Duodenal mucosa (tissue), 2 donors: ENCODE results near the gene NAGA.
"Not testable (repeated sequence)": the region's sequence is repeated elsewhere in the genome, so short reads cannot be mapped to it uniquely, and the experiment has no call there.

Experiments
- H3K27ac ChIP-seq: one replicate; pipeline ENCODE4 v1.7.0; 2013; ENCODE audit warnings: low read depth, low read length
- H3K27me3 ChIP-seq, 2 donors: one replicate each; pipeline ENCODE4 v1.7.0; 2013; ENCODE audit warnings: low read length in 2 of 2, control low read depth in 1 of 2; ENCODE audit not compliant: insufficient read depth in 2 of 2, control insufficient read depth in 1 of 2
- H3K36me3 ChIP-seq, 2 donors: one replicate each; pipeline ENCODE4 v1.7.0; 2013; ENCODE audit warnings: low read length in 2 of 2, control low read depth in 1 of 2; ENCODE audit not compliant: insufficient read depth in 2 of 2, control insufficient read depth in 1 of 2
- H3K4me1 ChIP-seq, 2 donors: one replicate each; pipeline ENCODE4 v1.7.0; 2013; ENCODE audit warnings: low read length in 2 of 2, control low read depth in 1 of 2; ENCODE audit not compliant: insufficient read depth in 2 of 2, control insufficient read depth in 1 of 2
- H3K4me3 ChIP-seq, 2 donors: one replicate each; pipeline ENCODE4 v1.7.0; 2013; ENCODE audit warnings: low read length in 2 of 2, low read depth in 1 of 2
- H3K9ac ChIP-seq, 2 donors: one replicate each; pipeline ENCODE4 v1.7.0; 2013; ENCODE audit warnings: low read length in 2 of 2, low read depth in 1 of 2
- H3K9me3 ChIP-seq, 2 donors: one replicate each; pipeline ENCODE4 v1.7.0; 2013; ENCODE audit warnings: low read length in 2 of 2, control low read depth in 1 of 2; ENCODE audit not compliant: control insufficient read depth in 1 of 2

NAGA gene

DNA sequence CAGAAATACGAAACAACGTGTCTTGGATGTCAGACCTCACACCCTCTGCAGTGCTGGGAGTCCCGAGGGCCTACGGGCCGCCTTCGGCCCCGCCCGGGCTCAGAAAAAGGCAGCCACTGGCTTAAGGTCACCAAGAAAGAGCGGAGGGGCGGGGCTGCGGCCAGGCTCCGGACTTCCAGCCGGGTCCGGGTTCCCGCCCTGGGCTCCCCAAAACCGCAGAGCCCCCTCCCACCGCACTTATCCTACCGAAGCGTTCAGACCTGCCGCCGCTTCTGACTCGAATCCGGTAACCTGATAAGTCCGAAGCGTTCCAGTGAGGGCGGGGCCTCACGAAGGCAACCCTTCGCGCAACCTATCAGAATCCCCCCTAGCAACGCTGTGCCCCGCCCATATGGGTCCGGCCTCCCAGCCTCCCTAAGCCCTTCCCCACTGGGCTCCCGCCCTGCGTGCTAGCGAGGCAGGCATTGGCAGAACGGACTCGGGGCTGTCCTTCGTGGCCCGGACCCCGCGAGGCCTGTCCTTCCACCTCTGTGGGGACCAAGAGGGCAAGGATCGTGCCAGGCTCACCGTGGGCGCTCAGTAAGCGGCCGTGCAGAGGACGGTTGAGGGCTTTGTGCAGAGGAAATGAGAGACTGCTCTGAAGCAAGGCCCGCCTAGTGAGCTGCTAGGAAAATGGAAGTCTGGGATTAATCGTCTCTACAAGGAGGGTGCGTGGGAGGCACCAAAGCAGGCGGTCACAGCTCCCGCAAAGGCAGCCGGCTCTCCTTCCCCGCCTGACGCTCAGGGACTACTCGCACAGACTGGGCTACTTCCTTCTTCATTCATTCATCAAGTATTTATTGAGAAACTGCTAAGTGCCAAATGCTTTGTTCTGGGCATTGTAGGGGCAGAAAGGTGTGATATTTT lies at the start of gene NAGA:
TSS of gene NAGA (minus strand) at position 296 of the 906 bp plus-strand sequence. CDS start 515 bp downstream, outside the sequence.
- H3K4me3 ChIP-seq = peak within 1 kb of the TSS; percentile 75 to 79
- peaks cover 33% of the 10 kb centered on the region in 2 donors for H3K4me1 ChIP-seq
- peak within 1 kb of the TSS; percentile 92 for H3K27ac ChIP-seq
- H3K36me3 ChIP-seq = peaks cover 14 to 25% of the 10 kb centered on the region in 2 donors
- H3K9me3 ChIP-seq = no peaks in the 10 kb centered on the region
- H3K9ac ChIP-seq = peak within 1 kb of the TSS; percentile 84 to 85
- no peaks in the 10 kb centered on the region for H3K27me3 ChIP-seq

DNA sequence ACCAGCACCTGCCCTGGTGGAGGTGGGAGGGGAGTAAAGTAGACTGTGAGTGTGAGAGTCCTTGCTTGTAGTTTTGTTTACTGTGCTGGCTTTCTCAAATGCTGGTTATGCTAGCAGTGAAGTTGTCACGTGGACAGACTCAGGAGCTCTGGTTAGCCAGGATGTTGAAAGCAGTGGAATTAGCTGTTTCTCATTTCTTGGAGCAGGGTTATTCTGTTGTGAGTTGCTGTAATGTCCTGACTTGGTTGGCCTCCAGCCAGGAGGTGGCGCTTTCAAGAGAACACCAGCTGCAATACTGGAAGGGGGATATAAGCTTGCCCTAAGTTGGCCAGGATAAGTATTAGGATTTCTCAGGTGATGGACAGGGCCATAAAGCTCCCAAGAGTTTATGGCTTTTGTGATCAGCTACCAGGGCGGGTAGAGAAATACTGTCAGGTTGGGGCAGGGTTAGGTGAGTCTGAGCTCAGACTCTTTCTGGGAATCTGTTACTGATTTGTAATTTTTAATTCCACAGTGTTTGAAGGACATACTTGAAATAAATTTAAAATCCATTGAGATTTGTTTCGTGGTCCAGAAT lies 46.3 kb upstream of the NAGA start:
- Histone ChIP-seq H3K4me3 (no peak overlapping the region), H3K4me1 (no peaks in the 10 kb centered on the region), H3K9me3 (peaks cover 13% of the 10 kb centered on the region in 2 donors), H3K27me3 (no peaks in the 10 kb centered on the region), H3K27ac (no peak overlapping the region), H3K36me3 (no peaks in the 10 kb centered on the region), H3K9ac (no peak overlapping the region)

DNA sequence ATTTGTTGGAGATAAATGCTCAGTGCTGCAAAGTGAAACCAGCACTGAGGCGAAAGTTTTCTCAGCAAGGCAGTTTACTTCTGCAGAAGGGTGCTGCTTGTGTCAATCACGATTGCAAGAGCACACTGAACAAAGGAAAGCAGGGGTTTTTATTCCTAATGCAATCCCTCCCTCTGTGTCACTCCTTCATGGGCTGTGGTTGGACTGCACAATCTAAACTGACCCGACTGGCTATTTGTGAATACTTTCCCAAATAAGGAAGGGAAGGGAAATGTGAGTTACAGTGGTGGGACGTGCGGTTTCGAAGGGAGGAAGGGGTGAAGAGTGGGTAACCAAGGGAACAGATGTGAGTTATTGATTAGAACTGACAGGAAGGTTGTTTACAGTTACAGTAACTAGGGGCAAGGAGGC lies 44.8 kb upstream of the NAGA start:
- not testable (repeated sequence) for H3K4me1 ChIP-seq, H3K9ac ChIP-seq, H3K27me3 ChIP-seq, H3K27ac ChIP-seq, H3K4me3 ChIP-seq, H3K36me3 ChIP-seq
- peaks cover 13% of the 10 kb centered on the region in 2 donors for H3K9me3 ChIP-seq

DNA sequence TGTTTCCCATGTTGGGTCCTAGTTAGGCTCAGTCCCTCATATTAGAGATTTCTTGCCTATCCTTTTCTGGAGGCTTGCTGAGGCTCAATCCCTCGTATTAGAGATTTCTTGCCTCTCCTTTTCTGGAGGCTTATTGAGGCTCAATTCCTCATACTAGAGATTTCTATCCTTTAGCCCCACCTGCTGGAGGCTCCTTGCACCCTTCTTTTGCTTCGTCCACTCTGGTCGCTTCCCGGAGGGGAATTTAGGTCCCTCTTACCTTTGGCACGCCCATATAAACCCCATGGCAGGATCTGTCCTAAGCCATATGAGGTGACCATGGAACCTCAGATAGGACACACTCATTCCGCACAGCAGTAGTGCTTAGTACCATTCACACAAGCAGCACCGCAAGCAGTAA lies 44.1 kb upstream of the NAGA start:
- H3K27me3 ChIP-seq = no peaks in the 10 kb centered on the region

DNA sequence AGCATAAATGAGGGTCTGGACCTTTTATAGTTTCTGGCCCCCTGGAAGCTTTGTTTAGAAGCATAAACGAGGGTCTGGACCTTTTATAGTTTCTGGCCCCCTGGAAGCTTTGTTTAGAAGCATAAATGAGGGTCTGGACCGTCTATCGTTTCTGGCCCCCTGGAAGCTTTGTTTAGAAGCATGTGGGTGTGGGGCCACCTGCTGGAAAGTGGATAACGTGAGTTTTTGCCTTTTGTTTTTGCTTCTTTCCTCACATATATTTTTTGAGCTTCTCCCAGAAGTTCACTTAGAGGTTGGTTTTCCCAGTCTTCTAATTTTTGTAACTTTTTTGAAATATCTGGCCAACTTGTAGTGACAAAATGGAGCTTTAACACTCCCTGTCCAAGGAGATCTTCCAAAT lies 42.2 kb upstream of the NAGA start:
- H3K4me1 ChIP-seq, H3K4me3 ChIP-seq, H3K9ac ChIP-seq, H3K36me3 ChIP-seq, H3K27ac ChIP-seq, H3K27me3 ChIP-seq: not testable (repeated sequence)
- H3K9me3 ChIP-seq = peaks cover 13% of the 10 kb centered on the region in 2 donors

More for the DNA sequence above, 44.1 kb upstream of the NAGA start:
- no peak overlapping the region for H3K9ac ChIP-seq
- no peaks in the 10 kb centered on the region for H3K4me1 ChIP-seq
- no peak overlapping the region for H3K27ac ChIP-seq
- no peaks in the 10 kb centered on the region for H3K36me3 ChIP-seq
- no peak overlapping the region for H3K4me3 ChIP-seq
- H3K9me3 ChIP-seq = peaks cover 13% of the 10 kb centered on the region in 2 donors

DNA sequence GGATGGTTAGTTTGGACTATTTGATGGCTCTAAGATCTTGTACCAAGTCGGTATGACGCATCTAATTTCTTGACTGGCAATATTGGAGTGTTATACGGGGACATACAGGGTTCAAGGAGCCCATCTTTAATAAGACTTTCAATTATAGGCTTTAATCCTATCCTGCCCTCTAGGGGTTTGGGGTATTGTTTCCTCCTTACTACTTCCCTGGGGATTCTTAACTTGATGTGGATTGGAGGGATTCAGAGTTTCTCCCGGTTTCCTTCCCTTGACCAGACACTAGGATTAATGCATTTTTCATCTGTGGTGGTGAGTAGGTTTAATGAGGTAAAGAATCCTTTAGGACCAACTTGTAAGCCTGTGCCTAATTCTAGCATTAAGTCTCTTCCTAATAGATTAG lies 41.2 kb upstream of the NAGA start:
- no peak overlapping the region for H3K9ac ChIP-seq
- no peak overlapping the region for H3K4me3 ChIP-seq
- H3K27me3 ChIP-seq = no peaks in the 10 kb centered on the region
- peaks cover 13% of the 10 kb centered on the region in 2 donors for H3K9me3 ChIP-seq
- H3K4me1 ChIP-seq = no peaks in the 10 kb centered on the region
- H3K36me3 ChIP-seq = no peaks in the 10 kb centered on the region
- H3K27ac ChIP-seq = no peak overlapping the region

DNA sequence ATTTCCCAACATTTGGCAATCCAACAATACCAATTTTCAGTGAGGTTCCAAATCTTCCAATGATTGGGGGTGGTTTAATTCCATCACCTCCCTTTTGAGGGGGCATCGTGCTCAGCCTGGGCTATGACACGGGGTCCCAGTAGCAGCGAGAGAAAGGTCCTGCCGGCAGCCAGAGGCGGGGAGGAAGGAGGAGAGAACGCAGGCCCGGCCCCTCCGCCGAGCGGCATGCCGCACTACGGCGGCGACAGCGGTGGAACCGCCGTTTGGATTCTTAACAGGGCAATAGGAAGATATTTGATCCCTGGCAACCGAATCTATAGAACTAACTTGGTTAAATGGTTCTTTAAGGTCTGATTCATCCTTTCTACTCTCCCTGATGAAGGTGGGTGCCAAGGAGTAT lies 38.2 kb upstream of the NAGA start:
- Histone ChIP-seq H3K9ac (no peak overlapping the region), H3K4me1 (no peaks in the 10 kb centered on the region), H3K27ac (no peak overlapping the region), H3K4me3 (no peak overlapping the region), H3K9me3 (peaks cover 5 to 13% of the 10 kb centered on the region in 2 donors), H3K36me3 (no peaks in the 10 kb centered on the region), H3K27me3 (no peaks in the 10 kb centered on the region)

DNA sequence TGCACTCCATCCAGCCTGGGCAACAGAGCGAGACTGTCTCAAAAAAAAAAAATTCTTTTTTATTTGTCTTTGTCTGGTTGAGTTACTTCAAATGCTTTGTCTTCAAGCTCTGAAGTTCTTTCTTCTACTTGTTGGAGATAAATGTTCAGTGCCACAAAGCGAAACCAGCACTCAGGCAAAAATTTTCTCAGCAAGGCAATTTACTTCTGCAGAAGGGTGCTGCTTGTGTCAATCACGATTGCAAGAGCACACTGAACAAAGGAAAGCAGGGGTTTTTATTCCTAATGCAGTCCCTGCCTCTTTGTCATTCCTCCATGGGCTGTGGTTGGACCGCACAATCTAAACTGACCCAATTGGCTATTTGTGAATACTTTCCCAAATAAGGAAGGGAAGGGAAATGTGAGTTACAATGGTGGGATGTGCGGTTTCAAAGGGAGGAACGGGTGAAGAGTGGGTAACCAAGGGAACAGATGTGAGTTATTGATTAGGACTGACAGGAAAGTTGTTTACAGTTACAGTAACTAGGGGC lies 33.8 kb upstream of the NAGA start:
- H3K27me3 ChIP-seq, H3K27ac ChIP-seq, H3K4me3 ChIP-seq, H3K36me3 ChIP-seq, H3K4me1 ChIP-seq, H3K9ac ChIP-seq: not testable (repeated sequence)
- peaks cover 9 to 23% of the 10 kb centered on the region in 2 donors for H3K9me3 ChIP-seq

DNA sequence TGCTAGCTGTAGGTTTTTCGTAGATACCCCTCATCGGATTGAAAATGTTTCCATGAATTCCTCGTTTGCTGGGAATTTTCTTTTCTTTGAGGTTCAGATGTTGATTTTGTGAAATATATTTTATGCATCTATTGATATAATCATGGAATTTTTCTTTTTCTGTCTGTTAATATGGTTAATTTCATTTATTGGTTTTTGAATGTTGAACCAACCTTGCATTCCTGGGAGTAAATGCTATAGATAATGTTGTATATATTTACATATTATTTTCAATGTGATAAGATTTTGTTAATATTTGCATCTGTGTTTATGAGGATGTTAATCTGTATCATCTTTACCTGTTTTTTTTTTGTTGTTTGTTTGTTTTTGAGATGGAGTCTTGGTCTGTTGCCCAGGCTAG lies 30.6 kb upstream of the NAGA start:
- Histone ChIP-seq H3K36me3 (no peaks in the 10 kb centered on the region), H3K4me1 (no peaks in the 10 kb centered on the region), H3K9me3 (peaks cover 9 to 23% of the 10 kb centered on the region in 2 donors), H3K27ac (no peak overlapping the region), H3K9ac (no peak overlapping the region), H3K27me3 (no peaks in the 10 kb centered on the region), H3K4me3 (no peak overlapping the region)

DNA sequence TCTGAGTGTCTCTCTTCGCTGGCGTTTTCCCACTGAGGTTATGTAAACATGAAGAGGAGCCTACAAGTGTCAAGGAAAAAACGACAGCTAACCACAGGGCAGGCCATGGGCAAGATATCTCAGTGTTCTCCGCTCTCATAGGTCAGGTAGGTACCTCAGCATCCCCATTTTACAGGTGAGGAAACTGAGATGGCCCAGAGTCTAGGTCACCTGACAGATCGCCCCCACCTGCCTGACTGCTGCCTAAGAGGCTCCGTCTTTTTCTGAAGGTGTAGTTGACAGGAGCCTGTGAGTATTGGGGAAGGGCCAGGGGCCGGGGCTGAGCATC lies 20.8 kb upstream of the NAGA start:
- H3K9me3 ChIP-seq = no peaks in the 10 kb centered on the region
- peaks cover 16 to 17% of the 10 kb centered on the region in 2 donors for H3K4me1 ChIP-seq
- no peaks in the 10 kb centered on the region for H3K27me3 ChIP-seq
- peak overlapping the region; percentile 91 to 93 for H3K9ac ChIP-seq
- peak overlapping the region; percentile 94 for H3K27ac ChIP-seq
- H3K4me3 ChIP-seq = peak overlapping the region; percentile 81
- H3K36me3 ChIP-seq = peaks cover 6 to 7% of the 10 kb centered on the region in 2 donors
